Measurements from ENCODE around the gene TTYH1. TPM values are rescaled to one million over a fixed set of nuclear protein-coding genes. Genes with fewer than 3 reads are reported as not detected.
A peak's percentile ranks its signal among the peaks of the same experiment; 100 is the strongest.

TTYH1 gene
- total RNA-seq, 6 donors from 2014 or later, result not detected

DNA sequence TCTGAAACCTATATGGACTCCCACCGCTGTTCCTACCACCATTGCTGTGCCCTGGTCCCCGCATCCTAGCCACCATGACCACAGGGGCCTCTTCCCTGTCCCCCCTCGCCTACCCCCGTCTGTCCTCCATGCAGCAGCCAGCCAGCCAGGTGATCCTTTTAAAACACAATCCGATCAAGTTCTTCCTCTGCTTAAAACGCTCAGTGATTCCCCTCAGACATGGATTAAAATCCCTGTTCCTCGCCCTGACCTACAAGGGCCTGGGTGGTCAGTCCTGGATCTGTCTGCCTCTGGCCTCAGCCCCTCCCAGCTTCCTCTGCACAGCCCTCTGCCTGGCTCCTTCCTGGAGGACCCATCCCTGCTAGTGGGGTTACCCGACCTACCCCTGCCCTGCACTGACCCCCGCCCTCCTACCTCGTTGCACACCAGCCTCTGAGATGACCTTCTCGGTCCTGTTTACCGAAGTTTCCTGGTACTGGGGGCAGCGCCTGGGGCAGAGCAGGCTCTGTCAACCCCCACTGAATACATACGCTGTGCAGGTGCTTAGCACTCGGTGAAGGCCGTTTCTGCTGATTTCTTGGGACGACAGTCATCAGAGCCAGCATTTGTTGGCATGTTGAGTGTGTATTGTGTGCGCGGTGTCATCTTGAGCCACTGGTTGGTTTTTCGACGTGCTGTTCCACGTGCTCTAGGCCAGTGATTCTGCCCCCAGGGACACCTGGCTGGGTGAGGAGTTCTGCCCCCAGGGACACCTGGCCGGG lies 19.0 kb downstream of the TTYH1 start:
- Histone ChIP-seq H3K4me3 (no peak overlapping the region), H3K27me3 (peaks cover 0 to 13% (median 5%) of the 10 kb centered on the region in 4 donors), H3K36me3 (peaks cover 0 to 6% (median 0%) of the 10 kb centered on the region in 4 donors), H3K9me3 (no peaks in the 10 kb centered on the region), H3K4me1 (peaks cover 17 to 42% (median 24%) of the 10 kb centered on the region in 4 donors), H3K27ac (no peak overlapping the region)
- DNase-seq, result no peak
- no peak for ATAC-seq (ENCODE audit: low FRiP score in 2 of 2)
- WGBS, 2 donors, result 60 to 84% methylated on average over 9 to 23 of the region's 23 CpGs
- TF ChIP-seq, protein P1, sequence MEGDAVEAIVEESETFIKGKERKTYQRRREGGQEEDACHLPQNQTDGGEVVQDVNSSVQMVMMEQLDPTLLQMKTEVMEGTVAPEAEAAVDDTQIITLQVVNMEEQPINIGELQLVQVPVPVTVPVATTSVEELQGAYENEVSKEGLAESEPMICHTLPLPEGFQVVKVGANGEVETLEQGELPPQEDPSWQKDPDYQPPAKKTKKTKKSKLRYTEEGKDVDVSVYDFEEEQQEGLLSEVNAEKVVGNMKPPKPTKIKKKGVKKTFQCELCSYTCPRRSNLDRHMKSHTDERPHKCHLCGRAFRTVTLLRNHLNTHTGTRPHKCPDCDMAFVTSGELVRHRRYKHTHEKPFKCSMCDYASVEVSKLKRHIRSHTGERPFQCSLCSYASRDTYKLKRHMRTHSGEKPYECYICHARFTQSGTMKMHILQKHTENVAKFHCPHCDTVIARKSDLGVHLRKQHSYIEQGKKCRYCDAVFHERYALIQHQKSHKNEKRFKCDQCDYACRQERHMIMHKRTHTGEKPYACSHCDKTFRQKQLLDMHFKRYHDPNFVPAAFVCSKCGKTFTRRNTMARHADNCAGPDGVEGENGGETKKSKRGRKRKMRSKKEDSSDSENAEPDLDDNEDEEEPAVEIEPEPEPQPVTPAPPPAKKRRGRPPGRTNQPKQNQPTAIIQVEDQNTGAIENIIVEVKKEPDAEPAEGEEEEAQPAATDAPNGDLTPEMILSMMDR (IDR thresholded peaks at IDR 0.05), result no peak
- TF ChIP-seq EP300 (IDR thresholded peaks at IDR 0.05) (no peak), POLR2AphosphoS5 (IDR thresholded peaks at IDR 0.05) (no peak), POLR2A (IDR thresholded peaks at IDR 0.05) (no peak)

GRCh38 chr19:54434873-54435214 lies 19.6 kb downstream of the TTYH1 start:
- Histone ChIP-seq H3K36me3 (peaks cover 0 to 6% (median 0%) of the 10 kb centered on the region in 4 donors), H3K4me1 (peaks cover 17 to 42% (median 24%) of the 10 kb centered on the region in 4 donors), H3K27me3 (peaks cover 0 to 9% (median 2%) of the 10 kb centered on the region in 4 donors), H3K4me3 (no peak overlapping the region), H3K9me3 (no peaks in the 10 kb centered on the region), H3K27ac (no peak overlapping the region)
- no peak for ATAC-seq (ENCODE audit: low FRiP score in 2 of 2)
- WGBS, 2 donors, result 27 to 73% methylated on average over 8 to 11 of the region's 11 CpGs
- peak in 1 of 2 donors; percentile 58 for DNase-seq
- TF ChIP-seq POLR2A (IDR thresholded peaks at IDR 0.05) (no peak), EP300 (IDR thresholded peaks at IDR 0.05) (no peak), POLR2AphosphoS5 (IDR thresholded peaks at IDR 0.05) (no peak)
- TF ChIP-seq, protein P1 (IDR thresholded peaks at IDR 0.05), result no peak

DNA sequence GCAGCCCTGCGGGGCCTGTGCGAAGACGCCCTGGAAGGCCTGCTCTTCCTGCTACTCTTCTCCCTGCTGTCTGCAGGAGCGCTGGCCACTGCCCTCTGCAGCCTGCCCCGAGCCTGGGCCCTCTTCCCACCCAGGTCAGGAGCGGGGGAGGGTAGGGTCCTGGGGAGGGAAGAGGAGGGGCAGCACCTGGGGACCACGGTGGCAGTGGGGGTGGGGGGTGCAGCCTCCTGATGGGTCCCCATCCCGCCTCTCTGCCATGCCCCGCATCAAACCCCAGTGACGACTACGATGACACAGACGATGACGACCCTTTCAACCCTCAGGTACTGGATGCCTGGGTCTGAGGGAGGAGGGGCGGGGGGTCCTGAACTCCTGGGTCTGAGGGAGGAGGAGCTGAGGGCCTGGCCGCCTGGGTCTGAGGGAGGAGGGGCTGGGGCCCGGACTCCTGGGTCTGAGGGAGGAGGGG lies 20.3 kb downstream of the TTYH1 start:
- ATAC-seq (ENCODE audit: low FRiP score in 2 of 2), result no peak

GRCh38 chr19:54436031-54436523 lies 20.8 kb downstream of the TTYH1 start:
- peak overlapping the region in 1 of 4 donors; percentile 27 for H3K27ac ChIP-seq
- no peaks in the 10 kb centered on the region for H3K9me3 ChIP-seq
- no peak for TF ChIP-seq POLR2AphosphoS5 (IDR thresholded peaks at IDR 0.05)
- TF ChIP-seq EP300 (IDR thresholded peaks at IDR 0.05), result no peak
- TF ChIP-seq, protein P1 (IDR thresholded peaks at IDR 0.05), result no peak
- no peak for TF ChIP-seq POLR2A (IDR thresholded peaks at IDR 0.05)
- 56 to 61% methylated on average over 9 to 10 of the region's 15 CpGs for WGBS, 2 donors
- no peak overlapping the region for H3K4me3 ChIP-seq
- peaks cover 0 to 6% (median 2%) of the 10 kb centered on the region in 4 donors for H3K36me3 ChIP-seq
- ATAC-seq (ENCODE audit: low FRiP score in 2 of 2) (no peak), DNase-seq (peak in 1 of 2 donors; percentile 60)
- peaks cover 6 to 30% (median 14%) of the 10 kb centered on the region in 4 donors for H3K4me1 ChIP-seq
- no peaks in the 10 kb centered on the region for H3K27me3 ChIP-seq

More for the DNA sequence above, 20.3 kb downstream of the TTYH1 start:
- Histone ChIP-seq H3K36me3 (peaks cover 0 to 6% (median under 1%) of the 10 kb centered on the region in 4 donors), H3K27me3 (peaks cover 0 to 3% (median under 1%) of the 10 kb centered on the region in 4 donors), H3K4me1 (peaks cover 11 to 35% (median 19%) of the 10 kb centered on the region in 4 donors), H3K27ac (no peak overlapping the region), H3K9me3 (no peaks in the 10 kb centered on the region), H3K4me3 (no peak overlapping the region)
- peak in 1 of 2 donors; percentile 51 for DNase-seq
- no peak for TF ChIP-seq POLR2AphosphoS5 (IDR thresholded peaks at IDR 0.05)
- 45 to 65% methylated on average over 7 to 16 of the region's 16 CpGs for WGBS, 2 donors

DNA sequence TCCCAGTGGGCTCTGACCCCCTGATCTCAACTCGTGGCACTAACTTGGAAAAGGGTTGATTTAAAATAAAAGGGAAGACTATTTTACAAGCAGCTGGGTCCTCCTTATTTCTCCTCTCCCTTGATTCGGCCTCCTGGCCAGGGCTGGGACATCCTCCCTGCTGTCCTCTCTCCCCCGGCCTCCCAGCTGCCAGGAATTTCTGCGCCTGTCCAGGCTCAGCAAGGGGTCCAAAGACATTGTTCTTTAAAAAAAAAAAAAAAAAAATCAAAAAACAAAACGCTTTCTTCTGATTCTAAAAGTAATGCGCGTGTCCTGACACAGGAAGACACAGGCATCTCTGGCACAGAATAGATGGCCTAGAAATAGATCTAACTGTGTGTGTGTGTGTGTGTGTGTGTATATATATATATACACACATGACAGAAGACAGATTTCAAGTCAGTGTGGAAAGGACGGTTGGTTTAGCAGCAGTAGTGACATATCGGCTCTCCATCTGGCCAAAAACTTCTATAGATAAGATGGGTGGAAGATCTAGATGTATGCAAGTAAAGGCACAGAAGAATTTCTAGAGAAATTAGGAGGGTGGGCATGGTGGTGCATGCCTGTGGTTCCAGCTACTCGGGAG lies 21.5 kb downstream of the TTYH1 start:
- peaks cover 0 to 23% (median 9%) of the 10 kb centered on the region in 4 donors for H3K4me1 ChIP-seq
- DNase-seq, result no peak
- H3K36me3 ChIP-seq, result peaks cover 0 to 8% (median 3%) of the 10 kb centered on the region in 4 donors
- no peaks in the 10 kb centered on the region for H3K27me3 ChIP-seq
- no peak for TF ChIP-seq EP300 (IDR thresholded peaks at IDR 0.05)
- TF ChIP-seq POLR2AphosphoS5 (IDR thresholded peaks at IDR 0.05), result no peak
- no peak for TF ChIP-seq POLR2A (IDR thresholded peaks at IDR 0.05)
- TF ChIP-seq, protein P1 (IDR thresholded peaks at IDR 0.05), result no peak
- no peak overlapping the region for H3K4me3 ChIP-seq
- WGBS, 2 donors, result 83 to 86% methylated on average over 10 of the region's 10 CpGs
- H3K27ac ChIP-seq, result peak overlapping the region in 1 of 4 donors; percentile 27
- no peak for ATAC-seq (ENCODE audit: low FRiP score in 2 of 2)
- H3K9me3 ChIP-seq, result no peaks in the 10 kb centered on the region

Data from upper lobe of left lung (tissue), 6 donors.